GM10266 (cell line): ENCODE measurements around the gene LRIG1.

Experiments used
- DNase-seq: peaks from one replicate; pipeline ENCODE4 v3.0.0; 2012; ENCODE audit errors: extremely low spot score
- TF ChIP-seq, protein P1 (sequence below): IDR thresholded peaks from 2 replicates; pipeline ENCODE4 v1.5.1; 2012; ENCODE audit warnings: mild to moderate bottlenecking, low read depth; ENCODE audit not compliant: control insufficient read depth, insufficient read depth; ENCODE audit errors: missing control alignments

LRIG1 gene

DNA sequence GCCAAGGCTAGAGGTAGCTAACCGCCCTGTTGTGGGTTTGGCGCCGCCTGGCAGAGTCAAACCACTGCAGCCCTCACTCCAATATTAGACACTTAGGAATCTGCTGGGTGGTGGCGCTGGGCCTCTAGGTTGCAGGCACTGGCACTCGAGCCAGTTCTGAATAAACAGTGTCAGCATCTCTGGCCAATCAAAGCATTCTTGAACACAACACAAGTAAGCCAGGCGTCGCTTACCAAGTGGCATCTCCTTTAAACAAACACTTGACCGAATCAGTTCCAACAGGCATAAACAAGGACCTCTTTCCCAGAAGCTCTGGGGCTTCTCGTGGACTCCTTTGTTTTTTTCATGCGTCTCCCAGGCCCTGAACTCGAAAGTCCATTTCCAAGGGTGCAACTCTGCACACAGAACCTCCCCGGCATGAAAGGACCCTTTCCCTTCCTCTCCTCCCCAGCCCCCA is 82.3 kb downstream of the LRIG1 start:
- TF ChIP-seq, protein P1, sequence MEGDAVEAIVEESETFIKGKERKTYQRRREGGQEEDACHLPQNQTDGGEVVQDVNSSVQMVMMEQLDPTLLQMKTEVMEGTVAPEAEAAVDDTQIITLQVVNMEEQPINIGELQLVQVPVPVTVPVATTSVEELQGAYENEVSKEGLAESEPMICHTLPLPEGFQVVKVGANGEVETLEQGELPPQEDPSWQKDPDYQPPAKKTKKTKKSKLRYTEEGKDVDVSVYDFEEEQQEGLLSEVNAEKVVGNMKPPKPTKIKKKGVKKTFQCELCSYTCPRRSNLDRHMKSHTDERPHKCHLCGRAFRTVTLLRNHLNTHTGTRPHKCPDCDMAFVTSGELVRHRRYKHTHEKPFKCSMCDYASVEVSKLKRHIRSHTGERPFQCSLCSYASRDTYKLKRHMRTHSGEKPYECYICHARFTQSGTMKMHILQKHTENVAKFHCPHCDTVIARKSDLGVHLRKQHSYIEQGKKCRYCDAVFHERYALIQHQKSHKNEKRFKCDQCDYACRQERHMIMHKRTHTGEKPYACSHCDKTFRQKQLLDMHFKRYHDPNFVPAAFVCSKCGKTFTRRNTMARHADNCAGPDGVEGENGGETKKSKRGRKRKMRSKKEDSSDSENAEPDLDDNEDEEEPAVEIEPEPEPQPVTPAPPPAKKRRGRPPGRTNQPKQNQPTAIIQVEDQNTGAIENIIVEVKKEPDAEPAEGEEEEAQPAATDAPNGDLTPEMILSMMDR, result no peak
- no peak for DNase-seq

DNA sequence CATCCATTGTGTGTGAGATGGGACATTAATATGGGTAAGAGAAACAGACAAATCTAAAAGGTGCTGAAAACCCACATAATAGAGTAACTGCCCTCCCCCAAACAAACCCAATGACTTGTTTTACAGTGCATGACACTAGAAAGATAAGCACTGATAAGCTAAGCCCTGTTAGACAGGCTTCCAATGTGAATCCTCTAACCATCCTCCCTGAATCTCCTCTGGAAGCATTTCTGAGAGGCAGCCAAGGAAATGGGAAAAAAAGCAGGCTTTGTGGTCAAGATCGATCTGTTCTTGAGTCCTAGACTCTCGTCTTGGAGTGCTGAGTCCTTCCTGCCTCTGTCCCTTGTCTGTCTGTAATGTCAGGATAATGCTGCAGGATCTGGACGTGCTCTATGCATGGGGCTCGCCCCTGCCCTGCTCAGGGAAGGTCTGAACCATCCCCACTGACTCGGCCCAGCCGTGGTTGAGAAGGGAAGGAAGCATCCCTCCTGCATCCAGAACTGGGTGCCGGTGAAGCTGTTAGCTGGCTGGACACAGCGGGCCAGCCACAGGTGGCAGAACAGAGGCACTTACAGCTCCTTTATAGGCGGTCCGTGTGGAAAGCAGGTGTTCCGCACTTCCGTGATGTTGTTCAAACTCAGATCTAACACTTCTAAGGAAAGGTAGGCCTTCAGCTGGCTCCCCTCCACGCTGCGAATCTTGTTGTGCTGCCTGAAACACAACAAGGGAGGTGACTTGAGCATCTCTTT is 84.1 kb downstream of the LRIG1 start:
- DNase-seq, result no peak
- TF ChIP-seq, protein P1, result no peak

DNA sequence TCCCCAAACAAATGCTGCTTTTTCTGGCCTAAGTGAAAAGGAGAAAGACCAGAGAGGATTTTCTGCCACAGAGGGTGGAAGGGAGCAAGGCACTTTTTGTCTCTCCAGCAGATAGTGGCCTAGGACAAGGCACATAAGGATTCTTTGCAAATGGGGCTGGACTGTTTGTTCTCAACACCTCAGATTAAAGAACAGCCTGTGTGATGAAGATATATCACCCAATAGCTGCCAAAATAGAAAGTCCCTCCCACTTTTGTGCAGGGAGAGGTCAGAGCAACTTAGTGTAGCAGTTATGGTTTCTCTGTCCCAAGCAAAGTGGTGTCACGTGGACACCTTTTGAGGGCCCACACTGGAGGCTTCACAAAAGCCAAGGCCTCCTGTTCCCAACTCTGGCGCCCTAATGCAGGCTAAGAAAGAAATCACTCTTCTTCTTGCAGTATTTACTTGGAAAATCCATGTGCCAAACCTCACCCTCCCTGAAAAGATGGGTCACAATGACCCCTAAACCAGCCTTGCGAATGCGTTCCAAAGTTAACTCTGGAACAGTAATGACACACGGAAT is 84.9 kb downstream of the LRIG1 start:
- TF ChIP-seq, protein P1, result no peak
- DNase-seq, result no peak

DNA sequence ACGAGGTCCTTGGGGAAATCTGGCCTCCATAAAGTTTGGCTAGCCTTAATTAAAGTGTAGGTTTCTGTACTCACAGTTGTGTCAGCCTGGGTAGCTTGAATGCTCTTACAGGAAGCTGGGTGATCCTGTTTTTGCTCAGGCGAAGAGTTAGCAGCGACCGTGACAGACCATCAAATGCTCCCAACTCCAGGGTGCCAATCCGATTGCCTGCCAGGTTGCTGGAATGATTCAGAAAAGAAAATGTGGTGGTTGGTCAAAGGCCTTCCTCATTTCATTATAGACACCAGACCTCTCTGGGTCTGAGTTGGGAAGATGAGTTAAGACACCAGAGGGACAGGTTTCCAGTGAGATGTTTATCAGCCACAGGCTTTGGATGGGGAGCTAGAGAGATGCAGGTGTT is 86.0 kb downstream of the LRIG1 start:
- DNase-seq, result no peak
- TF ChIP-seq, protein P1, result no peak

DNA sequence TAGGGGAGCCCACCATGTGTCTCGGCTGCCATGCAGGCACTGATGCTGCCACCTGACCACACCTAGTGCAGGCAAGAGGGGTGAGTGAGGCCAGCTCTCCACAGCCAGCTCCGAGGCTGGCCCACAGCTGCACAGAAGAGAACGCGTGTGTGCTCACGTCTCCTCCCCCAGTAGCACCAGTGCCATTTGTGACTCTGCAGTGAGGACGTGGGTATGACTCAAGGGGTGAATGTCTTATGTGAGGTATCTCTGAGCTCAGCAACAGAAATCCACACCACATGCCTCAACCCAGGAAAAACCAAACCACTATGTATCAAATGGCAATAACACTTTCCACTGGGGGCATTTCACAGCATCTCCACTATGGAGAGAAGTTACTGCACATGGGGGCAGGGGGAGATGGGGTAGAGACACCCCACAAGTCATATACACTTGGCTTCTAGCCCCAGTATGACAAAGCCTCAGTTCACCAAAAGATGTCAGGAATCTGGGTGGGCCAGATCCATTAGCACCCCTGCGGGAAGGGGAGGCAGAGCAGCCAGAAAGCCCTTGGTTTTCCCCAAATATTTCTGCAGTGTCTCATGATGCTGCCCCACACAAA is 87.6 kb downstream of the LRIG1 start:
- TF ChIP-seq, protein P1, result no peak
- DNase-seq, result no peak

DNA sequence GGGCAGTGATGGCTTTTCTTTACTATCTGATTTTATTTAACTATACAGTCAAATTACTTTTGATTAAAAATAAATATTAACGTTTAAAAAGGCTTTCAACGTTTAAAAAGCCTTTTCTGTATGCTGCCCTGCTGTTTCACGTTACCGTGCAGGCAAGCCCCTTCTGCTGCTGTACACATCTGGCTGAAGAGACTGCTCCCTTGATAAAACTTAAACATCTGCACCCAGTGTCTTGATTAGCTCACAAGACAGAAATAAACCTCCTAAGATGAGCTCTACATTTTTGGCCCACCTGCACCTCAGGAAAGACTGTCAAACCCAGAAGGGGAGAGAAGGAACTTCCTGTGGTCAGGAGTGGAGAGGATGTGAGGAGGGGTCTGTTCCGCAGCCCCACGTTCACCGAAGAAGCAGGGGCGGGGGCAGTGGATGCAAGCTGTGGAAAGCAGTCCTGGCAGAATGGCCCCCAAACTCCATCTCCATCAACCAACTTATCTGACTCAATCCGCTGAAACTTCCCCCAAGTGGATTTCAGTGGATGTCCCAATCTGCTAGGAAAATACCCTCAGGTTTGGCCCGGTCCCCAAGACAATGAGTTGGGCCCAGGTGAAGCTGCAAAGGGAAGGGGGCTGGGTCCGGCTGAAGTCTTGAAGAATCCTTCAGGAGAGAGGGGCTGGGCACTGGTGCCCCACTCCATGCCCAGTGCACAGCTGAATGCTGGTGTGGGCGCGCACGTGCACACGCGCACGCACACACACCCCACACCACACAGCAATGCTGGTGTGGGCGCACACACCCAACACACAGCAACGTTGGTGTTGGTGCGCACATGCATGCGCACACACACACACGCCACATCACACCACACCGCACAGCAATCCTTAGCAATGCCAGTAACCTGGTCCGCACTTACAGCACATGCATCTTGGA is 88.6 kb downstream of the LRIG1 start:
- no peak for DNase-seq

More for the DNA sequence above, 88.6 kb downstream of the LRIG1 start:
- TF ChIP-seq, protein P1, result no peak
